ENCODE measurements around the gene MSANTD2.

MSANTD2 gene

DNA sequence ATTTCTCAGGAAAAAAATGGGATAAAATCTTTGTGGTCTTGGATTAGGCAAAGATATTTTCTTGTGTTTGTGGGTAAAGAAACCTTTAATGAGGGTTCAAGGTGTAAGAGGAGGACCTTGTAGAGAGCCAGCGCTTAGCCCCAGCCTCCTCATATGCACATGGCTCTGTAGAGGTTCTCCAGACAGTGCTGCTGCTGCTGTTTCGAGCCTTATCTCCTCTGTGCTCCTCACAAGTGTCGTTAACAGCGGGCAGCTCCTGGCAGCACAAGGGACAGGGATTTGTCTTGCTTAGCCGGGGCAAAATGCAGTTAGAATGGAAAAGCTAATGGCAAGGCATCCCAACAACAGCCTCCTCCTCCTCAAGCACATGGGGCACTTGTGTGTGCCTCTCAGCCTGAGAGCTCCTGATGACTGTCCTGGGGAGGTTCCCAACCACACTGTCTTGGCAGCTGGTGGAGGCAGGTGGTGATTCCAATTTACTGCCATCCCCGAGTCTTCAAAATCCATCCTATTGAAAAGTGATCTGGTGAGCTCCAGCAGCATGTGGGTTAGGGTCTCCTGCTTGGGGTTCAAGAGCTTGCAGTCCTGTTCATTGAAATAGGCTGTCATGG is 7.6 kb upstream of the MSANTD2 start:
- H3K4me3 ChIP-seq (ENCODE audit: low read depth, low read length): no peak overlapping the region
- TF ChIP-seq, protein P1, sequence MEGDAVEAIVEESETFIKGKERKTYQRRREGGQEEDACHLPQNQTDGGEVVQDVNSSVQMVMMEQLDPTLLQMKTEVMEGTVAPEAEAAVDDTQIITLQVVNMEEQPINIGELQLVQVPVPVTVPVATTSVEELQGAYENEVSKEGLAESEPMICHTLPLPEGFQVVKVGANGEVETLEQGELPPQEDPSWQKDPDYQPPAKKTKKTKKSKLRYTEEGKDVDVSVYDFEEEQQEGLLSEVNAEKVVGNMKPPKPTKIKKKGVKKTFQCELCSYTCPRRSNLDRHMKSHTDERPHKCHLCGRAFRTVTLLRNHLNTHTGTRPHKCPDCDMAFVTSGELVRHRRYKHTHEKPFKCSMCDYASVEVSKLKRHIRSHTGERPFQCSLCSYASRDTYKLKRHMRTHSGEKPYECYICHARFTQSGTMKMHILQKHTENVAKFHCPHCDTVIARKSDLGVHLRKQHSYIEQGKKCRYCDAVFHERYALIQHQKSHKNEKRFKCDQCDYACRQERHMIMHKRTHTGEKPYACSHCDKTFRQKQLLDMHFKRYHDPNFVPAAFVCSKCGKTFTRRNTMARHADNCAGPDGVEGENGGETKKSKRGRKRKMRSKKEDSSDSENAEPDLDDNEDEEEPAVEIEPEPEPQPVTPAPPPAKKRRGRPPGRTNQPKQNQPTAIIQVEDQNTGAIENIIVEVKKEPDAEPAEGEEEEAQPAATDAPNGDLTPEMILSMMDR (IDR thresholded peaks at IDR 0.05; ENCODE audit: low read depth, low read length, missing control alignments): no peak
- no peak for DNase-seq (ENCODE audit: low read depth)

DNA sequence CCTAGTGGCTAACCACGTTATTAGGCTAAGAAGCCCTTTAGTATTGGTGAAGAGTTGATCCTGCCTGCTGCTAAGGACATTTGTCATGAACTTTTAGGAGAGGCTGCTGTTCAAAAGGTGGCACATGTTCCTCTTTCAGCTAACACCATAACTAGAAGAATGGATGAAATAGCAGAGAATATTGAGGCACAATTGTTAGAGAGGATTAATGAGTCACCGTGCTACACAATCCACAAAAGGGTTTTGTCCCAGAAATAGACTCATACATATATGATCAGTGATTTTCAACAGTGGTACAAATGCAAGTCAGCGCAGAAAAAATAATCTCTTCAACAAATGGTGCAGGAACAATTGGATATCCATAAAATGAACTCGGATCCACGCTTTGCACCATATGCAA is 7.0 kb upstream of the MSANTD2 start:
- no peak overlapping the region for H3K4me3 ChIP-seq (ENCODE audit: low read depth, low read length)
- no peak for DNase-seq (ENCODE audit: low read depth)
- TF ChIP-seq, protein P1 (IDR thresholded peaks at IDR 0.05; ENCODE audit: low read depth, low read length, missing control alignments): no peak

- TF ChIP-seq, protein P1 (IDR thresholded peaks at IDR 0.05; ENCODE audit: low read depth, low read length, missing control alignments): no peak
- no peak for DNase-seq (ENCODE audit: low read depth)
Observed at GRCh38 chr11:124804884-124805283, 4.7 kb upstream of the MSANTD2 start.

DNA sequence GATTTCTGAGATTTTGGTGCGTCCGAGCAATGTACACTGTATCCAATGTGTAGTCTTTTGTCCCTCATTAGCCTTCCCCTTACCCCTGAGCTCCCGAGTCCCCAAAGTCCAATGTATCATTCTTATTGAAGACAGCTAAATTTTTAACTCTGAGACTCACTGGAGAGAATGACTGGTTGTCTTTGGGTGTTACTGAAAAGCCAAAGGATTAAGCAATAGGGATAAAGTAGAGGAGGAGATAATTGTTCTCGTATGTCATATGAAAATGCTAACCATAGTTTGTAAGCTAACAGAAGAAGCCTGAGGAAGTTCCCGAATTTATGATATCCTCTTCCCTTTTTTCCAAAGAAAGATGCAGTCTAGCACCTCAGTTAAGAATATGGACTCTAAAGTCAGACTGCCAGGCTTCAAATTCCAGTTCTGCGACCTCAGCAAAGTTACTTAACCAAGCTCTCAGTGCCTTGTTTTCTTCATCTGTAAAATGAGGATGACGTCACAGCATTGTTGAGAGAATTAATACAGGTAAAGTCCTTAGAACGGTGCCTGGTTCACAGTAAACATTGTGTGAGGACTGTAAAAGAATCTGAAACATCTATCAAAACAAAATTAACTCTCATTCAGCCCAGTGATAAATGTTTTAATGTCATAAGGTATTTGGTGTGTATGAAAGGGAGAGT is 1.6 kb upstream of the MSANTD2 start:
- TF ChIP-seq, protein P1 (IDR thresholded peaks at IDR 0.05; ENCODE audit: low read depth, low read length, missing control alignments): no peak
- no peak overlapping the region for H3K4me3 ChIP-seq (ENCODE audit: low read depth, low read length)
- no peak for DNase-seq (ENCODE audit: low read depth)

More at GRCh38 chr11:124804884-124805283, 4.7 kb upstream of the MSANTD2 start:
- H3K4me3 ChIP-seq (ENCODE audit: low read depth, low read length): no peak overlapping the region

DNA sequence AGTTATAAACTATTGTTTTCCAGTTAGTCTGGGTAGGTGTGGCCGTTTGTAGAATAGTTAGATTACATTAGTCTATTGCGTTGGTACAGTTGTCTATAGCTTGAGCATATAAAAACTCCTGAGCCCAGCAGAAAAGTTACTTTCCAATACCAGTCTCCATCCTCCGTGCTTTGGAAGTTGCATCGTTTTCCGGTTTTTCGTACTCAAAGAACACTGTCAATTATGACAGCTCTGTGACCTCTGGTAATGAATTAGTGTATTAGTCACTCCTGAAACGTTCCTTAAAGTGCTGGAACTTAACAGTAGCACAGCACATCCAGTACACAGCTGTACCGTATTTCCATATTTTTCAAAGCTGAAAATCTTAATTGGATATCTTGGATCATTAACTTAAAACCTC is 808 bp upstream of the MSANTD2 start:
- TF ChIP-seq, protein P1 (IDR thresholded peaks at IDR 0.05; ENCODE audit: low read depth, low read length, missing control alignments): no peak
- H3K4me3 ChIP-seq (ENCODE audit: low read depth, low read length): peak overlapping the region; percentile 79
- DNase-seq (ENCODE audit: low read depth): no peak

- no peak for DNase-seq (ENCODE audit: low read depth)
- TF ChIP-seq, protein P1 (IDR thresholded peaks at IDR 0.05; ENCODE audit: low read depth, low read length, missing control alignments): no peak
- peak overlapping the region; percentile 79 for H3K4me3 ChIP-seq (ENCODE audit: low read depth, low read length)
Observed at GRCh38 chr11:124799348-124800225, 619 bp downstream of the MSANTD2 start.

Data from GM12864 (cell line).